Heart right ventricle (tissue), 16 donors: Measurements from ENCODE around the gene PRPSAP1. TPM values are rescaled to one million over a fixed set of nuclear protein-coding genes. Genes with fewer than 3 reads are reported as not detected.

Experiments
- ATAC-seq, 8 donors: fragments of 200-7000 bp; cut with Tn5 transposase; one replicate each; pipeline ENCODE4 v1.9.1; 2020; ENCODE audit warnings: mild to moderate bottlenecking in 8 of 8, moderate library complexity in 8 of 8, moderate number of reproducible peaks in 1 of 8
- DNase-seq, 2 donors: peaks; one replicate each; pipeline ENCODE4 v3.0.0-alpha.2; 2020
- H3K27ac ChIP-seq, 10 donors: fragments of 200-600 bp; sonication (generic) in 2 of 10; one replicate each; pipeline versions ENCODE4 v1.5.0 to v1.8.0; 2020 to 2022; ENCODE audit warnings: mild to moderate bottlenecking in 3 of 10
- H3K27me3 ChIP-seq, 7 donors: fragments of 200-600 bp; one replicate each; pipeline ENCODE4 v1.8.0; 2021 to 2022; ENCODE audit warnings: mild to moderate bottlenecking in 2 of 7
- H3K36me3 ChIP-seq, 9 donors: fragments of 200-600 bp; sonication (generic) in 1 of 9; one replicate each; pipeline versions ENCODE4 v1.5.0 to v1.8.0; 2020 to 2022; ENCODE audit warnings: mild to moderate bottlenecking in 2 of 9
- H3K4me1 ChIP-seq, 9 donors: fragments of 200-600 bp; sonication (generic) in 1 of 9; one replicate each; pipeline versions ENCODE4 v1.5.0 to v1.8.0; 2020 to 2022; ENCODE audit warnings: mild to moderate bottlenecking in 4 of 9
- H3K4me3 ChIP-seq, 10 donors: fragments of 200-600 bp; sonication (generic) in 2 of 10; one replicate each; pipeline versions ENCODE4 v1.5.0 to v1.8.0; 2020 to 2022; ENCODE audit warnings: mild to moderate bottlenecking in 7 of 10, moderate library complexity in 2 of 10
- H3K9me3 ChIP-seq, 11 donors: fragments of 200-600 bp in 10 of 11; sonication (generic) in 2 of 11; one replicate each; pipeline versions ENCODE4 v1.5.0 to v1.8.0; 2013 to 2022; ENCODE audit warnings: mild to moderate bottlenecking in 2 of 11, control low read depth in 1 of 11, moderate library complexity in 1 of 11
- CTCF ChIP-seq, 9 donors: fragments of 200-600 bp; sonication (generic) in 2 of 9; IDR thresholded peaks; one replicate each; pipeline versions ENCODE4 v1.5.0 to v1.8.0; 2021 to 2022; ENCODE audit warnings: antibody characterized with exemption in 9 of 9, mild to moderate bottlenecking in 5 of 9, moderate library complexity in 1 of 9
- WGBS, 2 donors: extraction: QIAGEN DNeasy Blood & Tissue Kit; methylation state at CpG; one replicate each; pipeline ENCODE4 v1.1.7; 2013; ENCODE audit warnings: inconsistent platforms in 1 of 2; 5-methylcytosine and 5-hydroxymethylcytosine counted together
- intact Hi-C, 10 donors: fragments of 100-400 bp; cut with DNase I; formaldehyde crosslinking; loops; one replicate each; pipeline versions ENCODE4 v1.11.1 to v1.14.2; 2022
- polyA plus RNA-seq, 2 donors: library from polyadenylated mRNA; stranded (reverse); fragments of 200-250 nt; gene quantifications; one replicate each; pipeline ENCODE4 v1.2.3, GENCODE V29; 2013
- total RNA-seq, 10 donors: library from RNA; stranded (reverse); fragmentation: NEBNext Ultra II Directional in 3 of 10; extraction: Animal tissue kit (Norgen Biotek cat#: 25700) in 3 of 10; gene quantifications; one replicate each; pipeline versions ENCODE4 v1.2.1 to v1.2.4, GENCODE V29; 2021 to 2023
- donor health status: Arrhythmogenic right ventricular cardiomyopathy.
- donor health status: ischemic (EF 13 %, LVEDD 7.1; RV severe dilation, severe dysfunction).
- donor health status: healthy with polysubstance abuse.
- donor health status: DM: no; HTN: yes; CAD: no.
- donor health status: DM: no; HTN: no; CAD: no.
- donor health status: ischemic (EF 25% LVEDD 6.9; RV normal size, moderate dysfunction).
- donor health status: ischemic (EF 25% LVEDD 5.7; RV mildly dilated, moderate dysfunction).
- donor health status: healthy.
- donor health status: DM: yes; HTN: yes; CAD: no.
- donor health status: Ischemic cardiomyopathy.
- donor health status: ischemic (EF 35%, LVEDD 5.7; RV mildly dilated, moderate dysfunction).
- donor health status: nonischemic (EF 11% LVEDD 7.7; RV severe dilation, severe dysfunction).
- donor health status: DM: yes; HTN: yes; CAD: no.
- donor health status: PGD.
- donor health status: ischemic (EF 29% LVEDD 5.4; RV normal size, mild dysfunction).
- donor health status: nonischemic (EF 23%, LVEDD 6.1; RV moderate dilation, normal function).

PRPSAP1 gene
- total and polyA plus RNA-seq, 12 donors: 26.4 to 43.7 (median 33.7) TPM

- no peak overlapping the region for H3K27ac ChIP-seq
- intact Hi-C loops: loop anchor here in 5 of 10 donors (5.0 kb wide), 4 partner anchors 32 to 43 kb away; no protein-coding TSS in a partner anchor
- peak overlapping the region in 6 of 10 donors; percentile 83 to 98 (median 94) for H3K4me3 ChIP-seq
- TF ChIP-seq CTCF (IDR thresholded peaks at IDR 0.05): no peak
- no peak for DNase-seq
- no peak for ATAC-seq
- H3K27me3 ChIP-seq: no peaks in the 10 kb centered on the region
- no peaks in the 10 kb centered on the region for H3K9me3 ChIP-seq
- 49 to 56% methylated on average over 13 of the region's 13 CpGs for WGBS, 2 donors
- H3K4me1 ChIP-seq: peaks cover 0 to 28% (median 24%) of the 10 kb centered on the region in 9 donors
- H3K36me3 ChIP-seq: no peaks in the 10 kb centered on the region
These were observed 1.1 kb upstream of the PRPSAP1 start for GRCh38 chr17:76354747-76355310.

- H3K9me3 ChIP-seq: no peaks in the 10 kb centered on the region
- DNase-seq: no peak
- H3K27ac ChIP-seq: peak overlapping the region in 8 of 10 donors; percentile 88 to 97 (median 92)
- no peaks in the 10 kb centered on the region for H3K36me3 ChIP-seq
- TF ChIP-seq CTCF (IDR thresholded peaks at IDR 0.05): no peak
- intact Hi-C loops: loop anchor here in 5 of 10 donors (5.0 kb wide), 4 partner anchors 33 to 43 kb away; no protein-coding TSS in a partner anchor
- ATAC-seq: no peak
- peak overlapping the region; percentile 83 to 98 (median 92) for H3K4me3 ChIP-seq
- peaks cover 0 to 28% (median 24%) of the 10 kb centered on the region in 9 donors for H3K4me1 ChIP-seq
- 2 to 3% methylated on average over 18 of the region's 18 CpGs for WGBS, 2 donors
- no peaks in the 10 kb centered on the region for H3K27me3 ChIP-seq
These were observed 607 bp upstream of the PRPSAP1 start for GRCh38 chr17:76354317-76354729.

GRCh38 chr17:76353004-76353598 lies 615 bp downstream of the PRPSAP1 start:
- DNase-seq: peak; percentile 18 to 33
- ATAC-seq: peak; percentile 13 to 45 (median 19)
- peak overlapping the region; percentile 88 to 97 (median 92) for H3K27ac ChIP-seq
- H3K9me3 ChIP-seq: no peaks in the 10 kb centered on the region
- intact Hi-C loops: loop anchor here in 5 of 10 donors (5.0 kb wide), 4 partner anchors 34 to 44 kb away; no protein-coding TSS in a partner anchor
- peaks cover 0 to 28% (median 24%) of the 10 kb centered on the region in 9 donors for H3K4me1 ChIP-seq
- peak overlapping the region; percentile 83 to 98 (median 92) for H3K4me3 ChIP-seq
- no peak for TF ChIP-seq CTCF (IDR thresholded peaks at IDR 0.05)
- H3K36me3 ChIP-seq: peaks cover 0 to 8% (median 3%) of the 10 kb centered on the region in 9 donors
- no peaks in the 10 kb centered on the region for H3K27me3 ChIP-seq
- WGBS, 2 donors: 0% methylated on average over 51 of the region's 51 CpGs

GRCh38 chr17:76351526-76352071 lies 2.1 kb downstream of the PRPSAP1 start:
- Histone ChIP-seq H3K27me3 (no peaks in the 10 kb centered on the region), H3K4me3 (peak overlapping the region in 3 of 10 donors; percentile 88 to 95 (median 91)), H3K36me3 (peaks cover 0 to 23% (median 16%) of the 10 kb centered on the region in 9 donors), H3K9me3 (no peaks in the 10 kb centered on the region), H3K27ac (peak overlapping the region in 7 of 10 donors; percentile 0 to 67 (median 24)), H3K4me1 (peaks cover 0 to 28% (median 24%) of the 10 kb centered on the region in 9 donors)
- no peak for TF ChIP-seq CTCF (IDR thresholded peaks at IDR 0.05)
- WGBS, 2 donors: 61 to 64% methylated on average over 9 of the region's 9 CpGs
- no peak for ATAC-seq
- intact Hi-C loops: loop anchor here in 5 of 10 donors (5.0 kb wide), 4 partner anchors 34 to 46 kb away; no protein-coding TSS in a partner anchor
- DNase-seq: no peak
